HepG2 (cell line): Measurements from ENCODE around the gene AP2A2. TPM values are rescaled to one million over a fixed set of nuclear protein-coding genes. Genes with fewer than 3 reads are reported as not detected.

Experiments used
- AHDC1 ChIP-seq: sonication (generic); formaldehyde crosslinking; IDR thresholded peaks from 2 replicates; pipeline ENCODE4 v1.5.1; 2020; ENCODE audit warnings: mild to moderate bottlenecking, missing genetic modification reagents, borderline replicate concordance
- CREB1 ChIP-seq, 2 experiments: fragments of 450-650 bp in 1 of 2; IDR thresholded peaks; 2 replicates each; pipeline ENCODE4 v1.6.1; 2016 to 2017; ENCODE audit warnings: control low read depth in 1 of 2, mild to moderate bottlenecking in 1 of 2, missing compliant biosample characterization in 1 of 2, missing genetic modification characterization in 1 of 2
- PCBP2 ChIP-seq: fragments of 200-400 bp; formaldehyde crosslinking; optimal IDR thresholded peaks from 2 replicates; pipeline ENCODE3; 2018; ENCODE audit warnings: low read length, low read depth; ENCODE audit not compliant: poor library complexity, severe bottlenecking
- THAP8 ChIP-seq: sonication (generic); formaldehyde crosslinking; IDR thresholded peaks from 2 replicates; pipeline ENCODE4 v1.5.1; 2020; ENCODE audit warnings: missing genetic modification reagents, mild to moderate bottlenecking, borderline replicate concordance
- ZNF329 ChIP-seq: sonication (generic); formaldehyde crosslinking; IDR thresholded peaks from 2 replicates; pipeline ENCODE4 v1.9.0; 2021; ENCODE audit warnings: low read depth, mild to moderate bottlenecking, missing genetic modification reagents
- ZNF468 ChIP-seq: sonication (generic); formaldehyde crosslinking; IDR thresholded peaks from 2 replicates; pipeline ENCODE4 v1.8.0; 2022; ENCODE audit warnings: mild to moderate bottlenecking, moderate library complexity, missing genetic modification reagents
- ZNF607 ChIP-seq: sonication (generic); formaldehyde crosslinking; IDR thresholded peaks from 2 replicates; pipeline ENCODE4 v1.5.1; 2020; ENCODE audit warnings: missing genetic modification reagents, mild to moderate bottlenecking, borderline replicate concordance
- polyA plus RNA-seq, 8 experiments: library from polyadenylated mRNA; depleted of rRNA in 3 of 8; stranded (reverse) in 7 of 8; unstranded in 1 of 8; fragments of >200 nt; fragmentation: Illumina TruSeq in 4 of 8; extraction: Trizol in 4 of 8; gene quantifications; 2 replicates each; pipeline versions ENCODE4 v1.2.1 to v1.2.3, GENCODE V29; 2011 to 2016; ENCODE audit warnings: low read depth in 4 of 8, missing spikeins in 1 of 8, mixed read lengths in 1 of 8; ENCODE audit not compliant: insufficient read depth in 1 of 8
- total RNA-seq, 5 experiments: library from RNA; depleted of rRNA; stranded (reverse); fragments of >200 nt; fragmentation: Illumina TruSeq; extraction: Trizol; gene quantifications; 2 replicates each; pipeline ENCODE4 v1.2.3, GENCODE V29; 2016; ENCODE audit warnings: low read depth in 1 of 5
- TF ChIP-seq, protein P1 (sequence below): sonication (generic); formaldehyde crosslinking; IDR thresholded peaks from 2 replicates; pipeline ENCODE4 v1.4.0; 2020; ENCODE audit warnings: missing genetic modification reagents, borderline replicate concordance
- TF ChIP-seq, protein P2 (sequence below): sonication (generic); formaldehyde crosslinking; IDR thresholded peaks from 2 replicates; pipeline ENCODE4 v1.5.1; 2020; ENCODE audit warnings: mild to moderate bottlenecking, missing genetic modification reagents
- TF ChIP-seq, protein P3 (sequence below): sonication (generic); formaldehyde crosslinking; IDR thresholded peaks from 2 replicates; pipeline ENCODE4 v1.4.0; 2020; ENCODE audit warnings: missing genetic modification reagents

The AP2A2 gene
- total and polyA plus RNA-seq, 2 of the 13 experiments (the other 11 are each of a cell fraction or from before 2014, with no cell fraction given), result 25.7 to 75.7 TPM

- TF ChIP-seq, protein P1, sequence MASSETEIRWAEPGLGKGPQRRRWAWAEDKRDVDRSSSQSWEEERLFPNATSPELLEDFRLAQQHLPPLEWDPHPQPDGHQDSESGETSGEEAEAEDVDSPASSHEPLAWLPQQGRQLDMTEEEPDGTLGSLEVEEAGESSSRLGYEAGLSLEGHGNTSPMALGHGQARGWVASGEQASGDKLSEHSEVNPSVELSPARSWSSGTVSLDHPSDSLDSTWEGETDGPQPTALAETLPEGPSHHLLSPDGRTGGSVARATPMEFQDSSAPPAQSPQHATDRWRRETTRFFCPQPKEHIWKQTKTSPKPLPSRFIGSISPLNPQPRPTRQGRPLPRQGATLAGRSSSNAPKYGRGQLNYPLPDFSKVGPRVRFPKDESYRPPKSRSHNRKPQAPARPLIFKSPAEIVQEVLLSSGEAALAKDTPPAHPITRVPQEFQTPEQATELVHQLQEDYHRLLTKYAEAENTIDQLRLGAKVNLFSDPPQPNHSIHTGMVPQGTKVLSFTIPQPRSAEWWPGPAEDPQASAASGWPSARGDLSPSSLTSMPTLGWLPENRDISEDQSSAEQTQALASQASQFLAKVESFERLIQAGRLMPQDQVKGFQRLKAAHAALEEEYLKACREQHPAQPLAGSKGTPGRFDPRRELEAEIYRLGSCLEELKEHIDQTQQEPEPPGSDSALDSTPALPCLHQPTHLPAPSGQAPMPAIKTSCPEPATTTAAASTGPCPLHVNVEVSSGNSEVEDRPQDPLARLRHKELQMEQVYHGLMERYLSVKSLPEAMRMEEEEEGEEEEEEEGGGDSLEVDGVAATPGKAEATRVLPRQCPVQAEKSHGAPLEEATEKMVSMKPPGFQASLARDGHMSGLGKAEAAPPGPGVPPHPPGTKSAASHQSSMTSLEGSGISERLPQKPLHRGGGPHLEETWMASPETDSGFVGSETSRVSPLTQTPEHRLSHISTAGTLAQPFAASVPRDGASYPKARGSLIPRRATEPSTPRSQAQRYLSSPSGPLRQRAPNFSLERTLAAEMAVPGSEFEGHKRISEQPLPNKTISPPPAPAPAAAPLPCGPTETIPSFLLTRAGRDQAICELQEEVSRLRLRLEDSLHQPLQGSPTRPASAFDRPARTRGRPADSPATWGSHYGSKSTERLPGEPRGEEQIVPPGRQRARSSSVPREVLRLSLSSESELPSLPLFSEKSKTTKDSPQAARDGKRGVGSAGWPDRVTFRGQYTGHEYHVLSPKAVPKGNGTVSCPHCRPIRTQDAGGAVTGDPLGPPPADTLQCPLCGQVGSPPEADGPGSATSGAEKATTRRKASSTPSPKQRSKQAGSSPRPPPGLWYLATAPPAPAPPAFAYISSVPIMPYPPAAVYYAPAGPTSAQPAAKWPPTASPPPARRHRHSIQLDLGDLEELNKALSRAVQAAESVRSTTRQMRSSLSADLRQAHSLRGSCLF (CRISPR knock-in tag), result no peak
- TF ChIP-seq THAP8 (CRISPR knock-in tag), result no peak
- TF ChIP-seq ZNF329, result no peak
- no peak for TF ChIP-seq ZNF468 (CRISPR knock-in tag)
- TF ChIP-seq CREB1 (IDR thresholded peaks at IDR 0.05), result peak; percentile 9; the same call in 1 of the 2 replicates
- TF ChIP-seq CREB1 (CRISPR knock-in tag; IDR thresholded peaks at IDR 0.05), result peak; percentile 51; the same call in 1 of the 2 replicates
- TF ChIP-seq PCBP2, result no peak
- TF ChIP-seq AHDC1, result peak; percentile 62; the same call in 1 of the 2 replicates
- no peak for TF ChIP-seq ZNF607 (CRISPR knock-in tag)
- TF ChIP-seq, protein P2, sequence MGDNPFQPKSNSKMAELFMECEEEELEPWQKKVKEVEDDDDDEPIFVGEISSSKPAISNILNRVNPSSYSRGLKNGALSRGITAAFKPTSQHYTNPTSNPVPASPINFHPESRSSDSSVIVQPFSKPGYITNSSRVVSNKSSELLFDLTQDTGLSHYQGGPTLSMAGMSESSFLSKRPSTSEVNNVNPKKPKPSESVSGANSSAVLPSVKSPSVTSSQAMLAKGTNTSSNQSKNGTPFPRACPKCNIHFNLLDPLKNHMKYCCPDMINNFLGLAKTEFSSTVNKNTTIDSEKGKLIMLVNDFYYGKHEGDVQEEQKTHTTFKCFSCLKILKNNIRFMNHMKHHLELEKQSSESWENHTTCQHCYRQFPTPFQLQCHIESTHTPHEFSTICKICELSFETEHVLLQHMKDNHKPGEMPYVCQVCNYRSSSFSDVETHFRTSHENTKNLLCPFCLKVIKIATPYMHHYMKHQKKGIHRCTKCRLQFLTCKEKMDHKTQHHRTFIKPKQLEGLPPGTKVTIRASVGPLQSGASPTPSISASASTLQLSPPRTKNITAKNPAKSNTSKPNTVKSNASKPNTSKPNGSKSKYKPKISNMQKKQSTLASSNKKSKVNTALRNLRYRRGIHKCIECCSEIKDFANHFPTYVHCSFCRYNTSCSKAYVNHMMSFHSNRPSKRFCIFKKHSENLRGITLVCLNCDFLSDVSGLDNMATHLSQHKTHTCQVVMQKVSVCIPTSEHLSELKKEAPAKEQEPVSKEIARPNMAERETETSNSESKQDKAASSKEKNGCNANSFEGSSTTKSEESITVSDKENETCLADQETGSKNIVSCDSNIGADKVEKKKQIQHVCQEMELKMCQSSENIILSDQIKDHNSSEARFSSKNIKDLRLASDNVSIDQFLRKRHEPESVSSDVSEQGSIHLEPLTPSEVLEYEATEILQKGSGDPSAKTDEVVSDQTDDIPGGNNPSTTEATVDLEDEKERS (CRISPR knock-in tag), result no peak
- TF ChIP-seq, protein P3, sequence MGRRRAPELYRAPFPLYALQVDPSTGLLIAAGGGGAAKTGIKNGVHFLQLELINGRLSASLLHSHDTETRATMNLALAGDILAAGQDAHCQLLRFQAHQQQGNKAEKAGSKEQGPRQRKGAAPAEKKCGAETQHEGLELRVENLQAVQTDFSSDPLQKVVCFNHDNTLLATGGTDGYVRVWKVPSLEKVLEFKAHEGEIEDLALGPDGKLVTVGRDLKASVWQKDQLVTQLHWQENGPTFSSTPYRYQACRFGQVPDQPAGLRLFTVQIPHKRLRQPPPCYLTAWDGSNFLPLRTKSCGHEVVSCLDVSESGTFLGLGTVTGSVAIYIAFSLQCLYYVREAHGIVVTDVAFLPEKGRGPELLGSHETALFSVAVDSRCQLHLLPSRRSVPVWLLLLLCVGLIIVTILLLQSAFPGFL (CRISPR knock-in tag), result no peak
Observed at GRCh38 chr11:952406-953385, 27.0 kb downstream of the AP2A2 start (continued).
